Endometrial microvascular endothelial cells (primary cell): ENCODE measurements around the gene LACTB. TPM values are rescaled to one million over a fixed set of nuclear protein-coding genes. Genes with fewer than 3 reads are reported as not detected.

Source experiments
- in situ Hi-C: cut with HindIII; loops from 2 replicates; pipeline ENCODE4 v1.10.0; 2017; ENCODE audit warnings: low sequenced_read_pairs, low pct_unique_long_range_greater_than_20kb; ENCODE audit errors: inconsistent ontology term
- total RNA-seq: library from RNA; depleted of rRNA; stranded (reverse); fragments of >200 nt; gene quantifications from one replicate; pipeline ENCODE4 v1.2.3, GENCODE V29; 2015; ENCODE audit errors: inconsistent ontology term

Gene LACTB
- total RNA-seq, 1 donor from 2014 or later: 21.1 TPM

- in situ Hi-C loops: no loop called here
These were observed 8.8 kb upstream of the LACTB start for GRCh38 chr15:63112871-63113270.

GRCh38 chr15:63114465-63114864 lies 7.2 kb upstream of the LACTB start:
- in situ Hi-C loops: no loop called here

GRCh38 chr15:63118854-63119253 lies 2.8 kb upstream of the LACTB start:
- in situ Hi-C loops: no loop called here

- in situ Hi-C loops: no loop called here
These were observed 578 bp downstream of the LACTB start for GRCh38 chr15:63122002-63122875.

- in situ Hi-C loops: no loop called here
These were observed 2.8 kb downstream of the LACTB start for GRCh38 chr15:63124506-63124905.

GRCh38 chr15:63126726-63127125 lies 5.1 kb downstream of the LACTB start:
- in situ Hi-C loops: no loop called here

- in situ Hi-C loops: no loop called here
These were observed 12.1 kb downstream of the LACTB start for GRCh38 chr15:63133786-63134185.

GRCh38 chr15:63134245-63134985 lies 12.8 kb downstream of the LACTB start:
- in situ Hi-C loops: no loop called here

- in situ Hi-C loops: no loop called here
These were observed 13.6 kb downstream of the LACTB start for GRCh38 chr15:63135281-63135680.

- in situ Hi-C loops: no loop called here
These were observed 14.1 kb downstream of the LACTB start for GRCh38 chr15:63135804-63136203.

GRCh38 chr15:63136742-63137141 lies 15.1 kb downstream of the LACTB start:
- in situ Hi-C loops: no loop called here

GRCh38 chr15:63140936-63141335 lies 19.3 kb downstream of the LACTB start:
- in situ Hi-C loops: no loop called here

- in situ Hi-C loops: no loop called here
These were observed 23.8 kb downstream of the LACTB start for GRCh38 chr15:63145426-63145825.

- in situ Hi-C loops: no loop called here
These were observed 25.0 kb downstream of the LACTB start for GRCh38 chr15:63146684-63147083.

- in situ Hi-C loops: no loop called here
These were observed 30.0 kb downstream of the LACTB start for GRCh38 chr15:63151665-63152064.

GRCh38 chr15:63155486-63155885 lies 33.8 kb downstream of the LACTB start:
- in situ Hi-C loops: no loop called here

- in situ Hi-C loops: no loop called here
These were observed 34.5 kb downstream of the LACTB start for GRCh38 chr15:63156086-63156710.

GRCh38 chr15:63156755-63157117 lies 35.1 kb downstream of the LACTB start:
- in situ Hi-C loops: no loop called here

- in situ Hi-C loops: no loop called here
These were observed 35.6 kb downstream of the LACTB start, which contains the start of gene RPS27L for GRCh38 chr15:63157118-63157843. RPS27L (minus strand) TSS chr15:63157477; CDS start chr15:63157405, 72 bp downstream.
